NCI-H526 treated with DMSO at 0.1 percent for 48 hours (cell line): ENCODE measurements around the gene ADAM12.
"Not testable (repeated sequence)": the region's sequence is repeated elsewhere in the genome, so short reads cannot be mapped to it uniquely, and the experiment has no call there.

Experiments
- DNase-seq: peaks from one replicate; lab custom pipeline; 2025; lab: John Stamatoyannopoulos, UW

Gene ADAM12

GRCh38 chr10:125980521-125981035 lies 407.7 kb downstream of the ADAM12 start:
- no peak for DNase-seq

DNA sequence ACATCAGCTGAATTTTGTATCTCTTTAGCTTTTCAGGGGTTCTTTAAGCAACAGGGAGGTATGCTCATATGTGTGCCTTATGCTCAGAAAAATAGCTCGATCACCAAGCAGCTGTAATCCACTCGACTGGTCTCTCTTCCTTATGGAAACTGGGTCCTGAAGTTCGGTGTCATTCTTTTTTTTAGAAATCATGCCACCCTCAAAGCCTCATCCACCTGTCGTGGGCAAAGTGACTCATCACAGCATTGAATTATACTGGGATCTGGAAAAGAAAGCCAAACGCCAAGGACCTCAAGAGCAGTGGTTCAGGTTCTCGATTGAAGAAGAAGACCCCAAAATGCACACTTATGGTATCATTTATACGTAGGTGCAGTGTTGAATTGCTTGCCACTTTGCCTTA lies 408.3 kb downstream of the ADAM12 start:
- DNase-seq = no peak

- DNase-seq = no peak
Measured at GRCh38 chr10:125976960-125977605, 411.2 kb downstream of the ADAM12 start.

GRCh38 chr10:125970077-125970630 lies 418.1 kb downstream of the ADAM12 start:
- not testable (repeated sequence) for DNase-seq

- no peak for DNase-seq
Measured at GRCh38 chr10:125967533-125967932, 420.7 kb downstream of the ADAM12 start.

DNA sequence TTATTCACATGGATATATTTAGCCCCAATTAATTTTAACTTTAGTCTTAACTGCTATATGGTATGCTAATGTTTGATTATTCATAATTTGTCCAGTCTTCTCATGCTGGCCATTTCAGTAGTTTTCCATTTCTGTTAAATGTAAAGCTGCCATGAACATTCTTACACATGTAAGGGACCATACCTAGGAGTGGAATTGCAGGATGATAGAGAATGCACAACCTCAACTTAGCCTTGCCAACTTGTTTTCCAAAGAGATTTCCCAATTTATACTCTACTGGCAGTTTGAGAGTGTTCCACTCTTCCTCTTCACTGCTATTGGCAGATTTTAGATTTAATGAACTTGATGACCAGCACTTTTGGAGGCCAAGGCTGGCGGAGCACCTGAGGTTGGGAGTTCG lies 423.7 kb downstream of the ADAM12 start:
- DNase-seq = no peak
